Measurements from ENCODE around the gene KANSL1. TPM values are rescaled to one million over a fixed set of nuclear protein-coding genes. Genes with fewer than 3 reads are reported as not detected.
A peak's percentile ranks its signal among the peaks of the same experiment; 100 is the strongest.

The KANSL1 gene
- polyA plus RNA-seq, 3 donors = 53.4 to 57.6 (median 53.7) TPM

DNA sequence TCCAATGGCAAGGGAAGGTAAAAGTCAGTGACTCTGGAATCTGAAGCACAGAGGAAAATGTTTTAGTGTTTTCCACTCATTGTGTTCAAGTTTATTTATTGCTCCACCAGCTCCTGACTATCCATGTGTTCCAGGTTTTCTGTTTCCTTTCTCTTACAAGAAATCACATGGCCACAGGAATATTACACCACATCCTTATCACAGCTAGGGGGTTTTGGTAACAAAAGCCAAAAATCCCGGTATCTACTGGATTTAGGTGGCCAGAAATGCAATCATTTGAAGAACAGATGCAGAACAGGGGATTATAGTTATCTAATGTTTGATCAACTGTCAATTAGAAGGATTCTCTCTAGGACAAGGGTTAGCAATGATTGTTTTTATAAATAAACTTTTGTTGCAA, 146.3 kb downstream of the KANSL1 start:
- no peak for DNase-seq (ENCODE audit: low read depth in 3 of 3, low spot score in 2 of 3)

GRCh38 chr17:46045639-46046038, 147.6 kb downstream of the KANSL1 start:
- no peak for DNase-seq (ENCODE audit: low read depth in 3 of 3, low spot score in 2 of 3)

DNA sequence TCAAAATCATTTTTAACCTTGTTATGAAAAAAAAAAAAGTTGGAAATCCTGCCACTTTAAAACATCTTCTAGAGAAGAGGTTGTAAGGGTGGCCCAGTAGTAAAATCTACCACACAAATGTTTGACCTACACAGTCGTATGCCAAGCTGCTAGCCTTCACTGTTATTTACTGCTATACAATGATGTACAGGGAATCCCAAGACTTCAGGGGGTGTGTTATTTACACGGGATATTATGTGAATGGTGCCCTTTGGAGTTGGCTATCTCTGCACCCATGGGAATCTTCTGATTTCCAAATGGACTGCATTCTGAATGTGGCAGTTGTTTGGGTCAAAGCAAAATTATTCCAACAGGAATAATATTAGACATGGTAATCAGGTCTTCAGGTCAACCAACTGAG, 148.2 kb downstream of the KANSL1 start:
- DNase-seq (ENCODE audit: low read depth in 3 of 3, low spot score in 2 of 3) = no peak

- peak; percentile 62 to 68 (median 66) for DNase-seq (ENCODE audit: low read depth in 3 of 3, low spot score in 2 of 3)
Observed at GRCh38 chr17:46044286-46044928, 148.8 kb downstream of the KANSL1 start.

GRCh38 chr17:46043606-46044005, 149.6 kb downstream of the KANSL1 start:
- no peak for DNase-seq (ENCODE audit: low read depth in 3 of 3, low spot score in 2 of 3)

GRCh38 chr17:46042925-46043324, 150.3 kb downstream of the KANSL1 start:
- DNase-seq (ENCODE audit: low read depth in 3 of 3, low spot score in 2 of 3) = no peak

- no peak for DNase-seq (ENCODE audit: low read depth in 3 of 3, low spot score in 2 of 3)
Observed at GRCh38 chr17:46042246-46042645, 151.0 kb downstream of the KANSL1 start.

DNA sequence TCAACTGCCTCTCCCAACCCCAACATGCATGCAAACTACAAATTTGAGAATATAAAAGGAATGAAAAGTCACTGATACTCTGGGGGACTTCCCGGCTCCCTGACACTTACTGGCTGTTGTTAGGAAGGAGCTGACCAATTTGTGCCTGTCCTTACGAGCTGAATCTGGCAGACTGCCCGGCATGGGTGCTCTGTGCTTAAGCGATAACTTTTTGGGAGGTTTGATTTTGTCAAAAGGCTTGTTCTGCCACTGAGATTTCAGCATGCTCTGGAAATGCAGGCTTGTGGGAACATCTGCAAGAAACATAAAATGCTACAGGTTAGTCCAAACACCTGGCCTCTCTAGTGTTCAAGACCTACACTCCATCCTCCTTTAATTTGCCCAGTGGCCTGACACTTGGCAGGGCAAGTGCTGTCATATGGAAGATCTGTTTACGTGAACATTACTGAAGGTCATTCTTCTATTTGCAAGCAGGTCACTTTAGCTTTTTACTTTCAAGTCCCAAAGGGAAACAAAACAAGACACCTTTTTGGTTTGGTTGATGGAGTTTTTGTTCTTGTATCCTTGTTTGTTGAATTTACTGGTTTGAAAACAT, 153.5 kb downstream of the KANSL1 start:
- no peak for DNase-seq (ENCODE audit: low read depth in 3 of 3, low spot score in 2 of 3)

DNA sequence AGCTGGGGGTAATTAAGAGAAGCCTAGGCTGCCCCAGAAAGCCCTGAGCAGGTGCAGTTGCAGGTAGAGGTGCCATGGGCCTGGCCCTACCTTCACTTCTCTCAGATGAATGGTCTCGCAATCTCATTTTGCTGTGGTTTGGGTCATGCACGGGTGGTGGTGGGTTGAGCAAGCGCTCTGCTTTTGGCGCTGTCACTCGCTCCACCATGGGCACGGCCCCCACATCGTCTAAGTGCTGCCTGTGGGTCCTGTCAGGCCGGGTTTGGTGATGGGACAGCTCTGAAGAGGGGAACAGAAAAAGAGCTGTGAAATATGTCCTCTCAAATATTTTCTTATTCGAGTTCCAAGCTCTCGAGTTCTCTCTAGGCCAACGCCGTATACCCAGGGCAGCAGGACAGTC, 154.3 kb downstream of the KANSL1 start:
- no peak for DNase-seq (ENCODE audit: low read depth in 3 of 3, low spot score in 2 of 3)

GRCh38 chr17:46038414-46038813, 154.8 kb downstream of the KANSL1 start:
- DNase-seq (ENCODE audit: low read depth in 3 of 3, low spot score in 2 of 3) = no peak

GRCh38 chr17:46037722-46038255, 155.4 kb downstream of the KANSL1 start:
- no peak for DNase-seq (ENCODE audit: low read depth in 3 of 3, low spot score in 2 of 3)

DNA sequence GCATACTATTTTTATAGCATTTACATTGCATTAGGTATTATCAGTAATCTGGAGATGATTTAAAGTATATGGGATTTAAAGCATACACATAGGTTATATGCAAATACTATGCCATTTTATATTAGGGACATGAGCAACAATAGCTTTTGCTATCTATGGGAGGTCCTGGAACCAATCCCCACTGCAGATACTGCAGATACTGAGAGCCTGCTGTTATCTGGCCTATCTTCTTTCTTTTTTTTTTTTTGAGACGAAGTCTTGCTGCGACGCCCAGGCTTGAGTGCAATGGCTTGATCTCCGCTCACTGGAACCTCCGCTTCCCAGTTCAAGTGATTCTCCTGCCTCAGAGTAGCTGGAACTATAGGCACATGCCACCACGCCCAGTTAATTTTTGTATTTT, 156.7 kb downstream of the KANSL1 start:
- DNase-seq (ENCODE audit: low read depth in 3 of 3, low spot score in 2 of 3) = no peak

GRCh38 chr17:46035112-46035818, 158.0 kb downstream of the KANSL1 start:
- DNase-seq (ENCODE audit: low read depth in 3 of 3, low spot score in 2 of 3) = no peak

DNA sequence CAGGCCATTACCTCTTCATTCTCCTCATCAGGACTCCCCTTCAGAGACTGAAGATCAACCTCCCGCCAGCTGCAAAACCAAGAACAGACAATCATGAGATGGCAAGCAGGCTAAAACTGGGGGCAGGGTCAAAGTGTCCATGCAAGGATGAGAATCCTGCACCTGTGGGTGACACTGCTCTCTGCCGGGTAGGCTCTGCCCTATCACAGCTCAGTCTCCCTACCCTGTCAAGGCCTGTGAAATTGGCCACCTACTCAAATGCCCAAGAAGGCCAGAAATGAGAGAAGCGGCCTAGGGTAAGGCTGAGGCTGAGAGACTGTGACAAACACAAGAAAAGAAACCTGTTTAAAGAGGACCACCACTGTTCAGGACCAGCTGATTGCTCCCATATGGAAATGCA, 159.8 kb downstream of the KANSL1 start:
- no peak for DNase-seq (ENCODE audit: low read depth in 3 of 3, low spot score in 2 of 3)

GRCh38 chr17:46032909-46033308, 160.3 kb downstream of the KANSL1 start:
- no peak for DNase-seq (ENCODE audit: low read depth in 3 of 3, low spot score in 2 of 3)

DNA sequence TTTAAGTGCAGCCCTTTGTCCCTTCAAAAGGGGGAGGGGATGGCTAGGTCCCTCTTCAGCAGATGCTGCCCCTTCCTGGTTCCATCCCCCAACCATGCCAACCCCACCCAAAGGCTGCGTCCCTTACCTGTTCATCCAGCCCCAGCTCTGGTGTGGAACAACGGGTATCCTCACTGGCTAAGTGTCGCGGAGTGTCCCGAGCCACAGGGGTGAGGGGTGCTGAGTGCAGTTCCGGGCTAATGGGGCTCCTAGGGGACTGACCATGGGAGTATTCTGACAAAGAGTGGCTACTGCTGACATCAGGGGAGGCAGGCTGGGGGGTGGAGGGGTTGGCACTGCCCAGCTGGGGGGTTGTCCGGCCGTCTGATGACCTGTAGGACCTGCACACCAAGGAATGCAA, 161.3 kb downstream of the KANSL1 start:
- no peak for DNase-seq (ENCODE audit: low read depth in 3 of 3, low spot score in 2 of 3)

- DNase-seq (ENCODE audit: low read depth in 3 of 3, low spot score in 2 of 3) = no peak
Observed at GRCh38 chr17:46031440-46031839, 161.8 kb downstream of the KANSL1 start.

DNA sequence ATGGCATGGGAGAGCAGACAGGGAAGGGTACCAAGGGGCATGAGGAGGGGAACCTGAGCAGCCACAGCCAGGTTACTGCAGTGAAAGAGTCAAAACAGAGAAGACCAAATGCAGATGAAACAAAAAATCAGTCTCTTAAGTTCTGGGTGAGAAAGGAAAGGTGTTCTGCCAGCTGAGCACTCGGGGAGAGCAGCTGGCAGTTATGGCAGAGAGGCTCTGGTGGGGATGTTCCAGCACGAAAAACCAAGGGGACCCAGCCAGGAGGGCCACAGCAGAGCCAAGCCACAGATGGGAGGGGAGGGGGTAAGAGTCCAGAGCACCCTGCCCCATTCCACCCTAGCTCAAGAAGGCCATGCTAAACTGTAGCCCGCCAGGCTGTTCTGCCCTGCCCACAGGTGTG, 162.5 kb downstream of the KANSL1 start:
- no peak for DNase-seq (ENCODE audit: low read depth in 3 of 3, low spot score in 2 of 3)

- no peak for DNase-seq (ENCODE audit: low read depth in 3 of 3, low spot score in 2 of 3)
Observed at GRCh38 chr17:46029627-46030026, 163.6 kb downstream of the KANSL1 start.

DNA sequence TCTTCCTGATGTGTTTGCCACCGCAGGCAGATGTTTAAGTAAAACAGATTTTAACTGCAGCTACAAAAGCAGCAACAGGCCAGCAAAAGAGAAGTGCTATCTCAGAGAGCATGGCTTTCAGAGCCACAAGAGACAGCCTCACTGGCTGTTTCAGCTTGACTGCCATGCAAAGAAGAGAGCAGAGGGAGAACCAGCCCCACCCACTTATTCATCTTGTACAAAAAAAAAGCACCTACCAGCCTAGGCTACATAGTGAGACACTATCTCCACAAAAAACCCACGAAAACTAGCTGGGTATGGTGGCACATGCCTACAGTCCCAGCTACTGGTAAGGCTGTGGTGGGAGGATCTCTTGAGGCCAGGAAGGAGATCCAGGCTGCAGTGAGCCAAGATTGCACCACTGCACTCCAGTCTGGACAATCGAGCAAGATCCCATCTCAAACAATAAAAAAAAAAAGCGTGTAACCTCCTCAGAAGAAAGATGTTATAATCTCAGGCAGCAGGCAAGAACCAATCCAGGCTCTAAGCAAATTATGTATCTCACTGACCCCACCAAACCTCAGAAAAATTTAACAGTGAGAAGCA, 164.2 kb downstream of the KANSL1 start:
- no peak for DNase-seq (ENCODE audit: low read depth in 3 of 3, low spot score in 2 of 3)

DNA sequence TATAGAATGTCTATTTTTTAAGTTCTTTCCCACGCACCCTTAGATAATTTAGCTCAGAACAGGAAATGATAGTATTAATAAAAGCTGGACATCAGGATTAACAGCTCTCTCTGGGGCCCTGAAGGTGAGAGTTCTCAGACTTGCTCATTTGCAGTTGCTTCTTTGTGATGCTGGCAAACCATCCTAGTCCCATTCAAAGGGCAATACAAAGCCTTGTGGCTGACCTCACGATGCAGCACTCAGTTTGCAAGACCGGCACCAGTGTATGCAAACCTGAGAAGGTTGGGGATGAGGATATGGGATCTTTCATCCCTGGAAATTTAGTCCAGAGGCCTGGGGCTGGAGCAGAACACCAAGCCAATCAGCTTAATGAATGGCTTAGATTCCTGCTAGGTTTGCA, 164.9 kb downstream of the KANSL1 start:
- DNase-seq (ENCODE audit: low read depth in 3 of 3, low spot score in 2 of 3) = no peak

GRCh38 chr17:46027976-46028325, 165.3 kb downstream of the KANSL1 start:
- DNase-seq (ENCODE audit: low read depth in 3 of 3, low spot score in 2 of 3) = no peak
